T-helper 22 cell (primary cell): ENCODE measurements around the gene ZFC3H1.

ENCODE experiments used
- DNase-seq: peaks from one replicate; pipeline ENCODE4 v3.0.0-alpha.2; 2020; ENCODE audit warnings: low read depth

ZFC3H1 gene

DNA sequence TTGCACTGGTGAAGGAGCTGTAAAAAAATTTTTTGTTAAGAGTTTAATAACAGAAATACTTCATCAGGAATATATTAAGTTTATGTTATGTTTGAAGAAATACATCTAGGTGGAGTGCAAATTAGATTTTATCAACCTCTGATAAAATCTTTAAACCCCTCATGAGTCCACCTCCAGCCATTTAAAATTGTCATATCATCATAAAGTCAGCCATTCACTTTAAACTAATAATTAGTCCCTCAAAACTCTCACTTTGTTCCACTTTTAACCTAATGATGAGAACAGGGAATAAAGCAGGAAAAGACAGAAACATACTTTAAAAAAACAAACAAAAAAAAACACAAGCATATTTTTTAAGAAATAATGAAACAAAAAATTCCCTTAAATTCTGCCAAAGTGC, 25.1 kb downstream of the ZFC3H1 start:
- no peak for DNase-seq

DNA sequence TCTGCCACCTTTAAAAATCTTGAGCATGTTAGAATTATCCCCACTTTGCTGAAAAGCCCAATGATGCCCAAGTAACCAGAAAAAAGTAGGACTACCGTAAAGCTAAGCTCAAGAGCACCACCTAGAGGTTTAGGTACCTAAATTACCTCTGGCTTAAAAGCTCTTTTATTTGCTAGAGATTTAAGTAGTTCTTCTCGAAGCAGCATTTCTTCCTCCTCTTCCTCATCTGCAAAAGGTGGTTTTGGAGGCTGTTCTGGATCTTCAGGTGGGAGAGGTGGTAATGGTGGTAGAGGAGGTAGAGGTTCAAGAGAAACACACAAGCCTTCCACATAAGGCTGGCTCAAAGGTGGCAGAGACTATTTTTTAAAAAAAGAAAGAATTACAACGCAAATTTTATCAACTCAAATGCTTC, 26.9 kb downstream of the ZFC3H1 start:
- no peak for DNase-seq

DNA sequence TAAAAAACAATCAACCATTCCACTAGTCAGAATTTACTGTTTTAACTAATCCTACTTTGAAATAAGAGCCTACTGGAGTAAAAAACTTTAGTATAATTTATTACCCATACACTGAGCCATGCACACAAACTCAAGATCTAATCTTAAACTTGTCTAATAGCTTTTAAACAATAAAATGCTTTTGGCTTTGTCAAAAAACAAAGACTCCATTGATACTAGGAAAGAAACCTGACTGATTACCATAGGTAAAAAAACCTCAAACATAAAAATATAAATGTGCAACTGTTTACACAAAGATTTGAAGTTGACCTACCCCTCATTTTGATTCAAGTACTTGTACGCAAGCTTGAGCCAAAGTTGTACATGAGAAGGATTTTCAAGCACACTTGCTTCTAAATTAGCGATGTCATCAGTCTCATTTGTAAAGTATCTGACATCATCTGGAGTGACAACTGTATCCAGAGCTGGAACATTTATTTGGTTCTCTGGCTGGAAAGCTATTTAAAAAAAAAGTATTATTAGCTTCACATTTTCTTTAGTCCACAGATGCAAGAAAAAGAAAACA, 36.1 kb downstream of the ZFC3H1 start:
- DNase-seq, result no peak

DNA sequence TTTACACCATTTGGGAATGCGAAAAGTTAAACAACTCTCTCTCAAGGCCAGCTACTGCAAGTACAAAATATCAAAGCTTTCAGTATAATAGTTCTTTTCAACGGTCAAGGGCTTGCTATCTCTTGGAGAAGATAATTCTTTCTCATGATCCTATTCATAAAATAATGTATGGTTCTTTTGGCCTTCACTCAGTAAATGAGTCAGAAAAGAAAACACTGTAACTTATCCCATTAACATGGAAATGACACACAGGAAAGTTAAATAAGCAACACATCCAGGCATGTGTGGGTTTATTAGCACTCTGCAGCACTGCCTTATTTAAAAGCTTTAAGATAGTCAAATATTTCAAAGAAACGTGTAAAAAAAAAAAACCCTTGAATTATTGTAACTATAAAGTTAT, 36.9 kb downstream of the ZFC3H1 start:
- no peak for DNase-seq

DNA sequence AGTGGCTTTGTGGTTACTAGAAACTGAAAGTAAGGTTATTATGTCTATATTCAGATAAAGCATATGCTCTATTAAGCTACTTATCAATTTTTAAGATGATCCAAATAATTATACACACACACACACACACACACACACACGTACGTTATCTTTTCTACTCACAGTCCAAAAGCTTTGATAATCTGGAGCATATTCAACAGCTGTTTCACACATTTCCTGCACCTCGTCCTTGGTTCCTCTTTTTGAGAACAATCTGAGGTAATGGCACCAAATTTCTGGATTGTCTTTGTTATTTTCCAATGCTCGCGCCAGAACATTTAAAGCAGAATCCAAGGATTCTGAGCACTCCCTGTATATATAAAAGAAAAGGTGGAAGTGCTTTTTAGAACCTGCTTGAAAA, 37.5 kb downstream of the ZFC3H1 start:
- DNase-seq, result no peak

DNA sequence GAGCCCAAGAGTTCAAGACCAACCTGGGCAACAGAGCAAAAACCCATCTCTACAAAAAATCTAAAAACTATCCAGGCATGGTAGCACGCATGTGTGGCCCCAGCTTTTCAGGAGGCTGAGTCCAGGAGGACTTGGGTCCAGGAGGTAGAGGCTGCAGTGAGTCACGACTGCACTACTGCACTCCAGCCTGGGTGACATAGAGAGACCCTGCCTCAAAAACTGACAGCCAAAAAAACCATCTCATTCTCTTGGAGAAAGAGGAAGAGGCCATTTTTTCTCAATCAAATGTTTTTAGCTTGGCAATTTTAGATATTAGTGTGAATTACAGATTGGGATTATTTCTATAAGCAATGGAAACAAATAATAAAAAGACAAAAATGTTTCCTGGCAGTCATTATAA, 38.2 kb downstream of the ZFC3H1 start:
- DNase-seq, result no peak

DNA sequence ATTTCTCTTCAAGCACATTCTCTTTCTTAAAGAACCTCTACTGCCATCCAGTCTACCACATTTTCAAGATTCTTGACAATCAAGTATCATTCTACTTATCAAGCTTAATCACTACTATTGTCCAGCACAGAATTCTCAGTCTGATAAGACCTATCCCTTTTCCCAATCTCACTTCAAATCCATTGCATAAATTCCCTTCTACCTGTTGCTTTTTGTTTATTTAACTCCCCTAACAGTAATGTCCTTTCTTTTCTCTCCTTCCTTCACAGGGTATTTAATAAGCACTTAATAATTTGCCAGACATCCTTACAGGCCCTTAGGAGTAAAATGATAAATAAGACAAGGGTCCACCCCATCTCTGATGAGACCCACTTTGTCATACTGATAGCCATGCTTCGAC, 41.7 kb downstream of the ZFC3H1 start:
- DNase-seq, result no peak

DNA sequence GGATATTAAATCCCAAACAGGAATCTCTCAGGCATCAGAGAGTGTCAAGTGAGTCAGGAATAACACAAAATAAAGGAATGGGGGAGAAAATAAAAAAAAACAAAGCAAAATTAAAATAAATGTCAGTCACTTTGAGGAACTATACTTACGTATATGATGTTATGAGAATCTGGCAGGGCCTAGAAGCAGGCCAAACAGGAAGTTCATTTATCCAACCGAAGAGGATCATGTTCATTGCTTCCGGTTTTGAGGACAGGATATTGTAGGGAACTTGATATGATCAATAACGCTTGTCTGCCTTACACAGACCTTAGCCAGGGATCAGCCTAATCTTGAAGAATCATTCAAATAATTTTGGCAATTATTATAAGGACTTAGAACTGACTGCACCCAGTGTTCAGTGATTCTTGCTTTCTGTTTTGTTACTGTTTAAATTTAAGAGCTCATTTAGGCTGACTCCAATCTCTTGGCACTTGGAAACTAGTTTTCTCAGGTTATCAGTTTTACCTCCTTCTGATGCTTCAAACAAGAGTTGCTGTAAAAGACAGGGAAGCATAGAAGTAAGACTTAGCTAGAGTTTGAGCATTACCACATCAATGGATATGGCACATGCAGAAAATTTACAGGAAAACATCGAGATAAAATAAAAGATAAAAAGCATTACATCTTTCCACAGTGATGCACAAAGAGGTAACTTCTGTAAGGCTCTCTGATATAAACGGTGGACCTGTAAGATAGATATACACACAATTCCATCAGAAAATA, 53.4 kb downstream of the ZFC3H1 start:
- no peak for DNase-seq

DNA sequence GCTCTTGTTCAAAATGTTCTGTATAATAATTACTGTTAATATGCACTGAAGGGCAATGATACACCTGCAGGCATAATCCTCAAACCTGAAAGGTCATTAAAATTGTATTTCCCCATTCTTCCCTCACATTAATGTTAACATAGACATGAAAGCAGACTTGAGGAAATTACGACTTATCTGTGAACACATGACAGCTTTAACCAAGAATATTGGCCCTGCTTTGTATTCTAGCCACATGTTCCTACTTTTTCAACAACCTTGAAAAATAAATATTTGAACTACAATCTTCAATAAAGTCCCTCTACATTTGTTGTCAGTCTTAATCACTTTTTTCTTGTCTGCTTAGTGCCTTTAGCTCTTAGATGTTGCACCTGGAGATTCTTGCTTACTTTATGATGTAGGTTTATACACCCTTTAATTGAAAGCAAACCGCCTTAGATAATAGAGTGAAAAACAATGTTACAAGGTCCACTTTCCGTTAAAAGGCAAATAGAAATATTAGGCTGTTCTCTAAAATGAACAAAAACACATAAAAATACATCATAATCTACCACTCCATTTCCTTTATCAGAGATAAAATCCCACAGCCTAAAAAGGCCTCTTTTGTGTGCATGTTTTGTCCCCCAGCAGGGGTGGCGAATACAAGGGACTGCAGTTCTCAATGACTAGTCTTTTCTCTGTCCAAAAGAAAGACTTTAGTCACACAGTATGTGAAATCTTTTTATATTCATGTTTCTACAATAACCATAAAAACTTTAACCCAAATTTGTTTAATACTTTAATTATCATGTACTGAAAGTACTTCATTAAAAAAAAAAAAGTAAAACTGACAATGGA, 55.9 kb downstream of the ZFC3H1 start:
- DNase-seq, result no peak

DNA sequence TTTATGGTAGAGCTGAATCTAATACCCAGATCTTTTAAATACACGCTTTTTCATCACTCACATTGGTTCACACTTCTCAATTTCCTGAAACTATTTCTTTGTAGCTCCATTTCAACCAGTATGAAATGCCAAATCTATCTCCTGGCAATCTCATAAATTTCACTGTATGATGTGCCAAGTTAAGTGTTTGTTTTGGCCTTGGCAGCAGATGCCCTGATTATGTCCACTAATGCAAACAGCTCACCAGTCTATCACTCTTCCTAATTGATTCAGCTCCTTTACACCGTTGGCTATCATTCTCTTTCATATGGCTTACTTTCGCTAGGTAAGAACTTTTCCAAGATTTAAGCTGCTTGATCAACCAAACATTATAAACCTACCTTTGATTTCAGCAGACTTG, 58.6 kb downstream of the ZFC3H1 start:
- DNase-seq, result no peak

DNA sequence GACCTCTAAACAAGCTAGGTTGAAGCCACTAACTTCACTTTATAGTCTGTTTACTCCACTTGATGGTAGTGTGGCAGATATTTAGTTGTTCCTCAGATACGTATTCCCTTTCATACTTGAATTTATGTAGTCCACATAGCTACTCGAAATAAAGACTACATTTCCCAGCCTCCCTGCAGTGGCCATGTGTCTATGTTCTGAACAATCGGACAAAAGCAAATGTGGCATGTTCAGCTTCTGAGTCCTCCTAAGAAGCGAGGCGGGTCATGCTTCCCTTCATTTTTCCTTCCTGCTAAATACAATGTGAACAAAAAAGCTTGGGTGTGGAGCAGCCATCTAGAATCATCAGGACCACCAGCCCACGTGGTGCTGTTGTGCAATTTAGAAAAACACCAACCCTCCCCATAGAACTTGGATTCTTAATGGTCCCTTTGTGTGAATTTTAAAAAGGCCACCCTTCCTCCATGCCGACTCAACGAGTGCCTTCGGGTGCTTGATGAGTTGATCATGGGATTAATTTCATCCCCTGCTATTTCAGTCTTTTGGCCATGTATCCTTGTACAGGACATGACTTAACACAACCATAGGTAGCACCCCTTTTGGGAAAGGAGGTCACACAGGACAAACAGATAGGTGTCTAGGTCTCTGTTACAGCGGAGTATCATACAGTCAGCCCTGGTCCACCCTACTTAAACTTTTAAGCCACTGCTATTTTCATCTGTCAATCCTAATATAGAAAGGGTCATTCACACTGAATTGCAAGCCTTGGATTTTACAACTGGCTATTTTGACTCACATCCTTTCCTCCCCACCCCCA, 60.7 kb downstream of the ZFC3H1 start:
- DNase-seq, result no peak

DNA sequence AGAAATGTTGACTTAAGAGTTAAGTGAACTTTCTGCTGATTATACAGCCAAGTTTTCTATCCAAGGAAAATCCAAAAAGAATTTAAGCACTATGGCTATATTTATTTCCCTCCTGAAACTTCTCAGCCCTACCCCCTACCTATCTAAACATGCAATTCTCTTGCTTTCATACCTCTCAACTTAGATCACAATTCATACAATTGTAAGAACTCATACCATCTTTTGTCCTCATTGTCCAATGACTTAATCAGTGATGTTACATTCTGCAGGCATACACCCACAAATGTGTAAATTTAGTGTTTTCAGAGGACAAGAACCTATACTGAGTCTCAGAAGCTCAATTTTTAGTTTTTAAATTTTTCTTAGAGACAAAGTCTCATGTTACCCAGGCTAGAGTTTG, 62.1 kb downstream of the ZFC3H1 start:
- no peak for DNase-seq

DNA sequence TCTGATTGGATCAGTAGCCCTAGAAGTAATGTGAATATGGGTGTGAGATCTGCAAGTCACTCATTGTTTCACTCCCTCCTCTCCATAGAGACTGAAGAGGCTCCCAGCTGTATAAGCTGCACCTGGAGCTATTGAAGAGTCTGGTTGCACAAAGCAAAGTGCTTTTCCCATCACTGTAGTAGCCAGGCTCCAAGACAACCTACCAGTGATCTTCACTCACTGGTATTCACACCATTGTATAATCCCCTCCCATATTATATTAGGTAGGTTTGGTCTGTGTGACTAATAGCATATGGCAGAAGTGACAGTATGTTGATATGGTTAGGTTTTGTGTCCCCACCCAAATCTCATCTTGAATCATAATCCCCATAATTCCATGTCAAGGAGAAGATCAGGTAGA, 64.4 kb downstream of the ZFC3H1 start:
- no peak for DNase-seq

DNA sequence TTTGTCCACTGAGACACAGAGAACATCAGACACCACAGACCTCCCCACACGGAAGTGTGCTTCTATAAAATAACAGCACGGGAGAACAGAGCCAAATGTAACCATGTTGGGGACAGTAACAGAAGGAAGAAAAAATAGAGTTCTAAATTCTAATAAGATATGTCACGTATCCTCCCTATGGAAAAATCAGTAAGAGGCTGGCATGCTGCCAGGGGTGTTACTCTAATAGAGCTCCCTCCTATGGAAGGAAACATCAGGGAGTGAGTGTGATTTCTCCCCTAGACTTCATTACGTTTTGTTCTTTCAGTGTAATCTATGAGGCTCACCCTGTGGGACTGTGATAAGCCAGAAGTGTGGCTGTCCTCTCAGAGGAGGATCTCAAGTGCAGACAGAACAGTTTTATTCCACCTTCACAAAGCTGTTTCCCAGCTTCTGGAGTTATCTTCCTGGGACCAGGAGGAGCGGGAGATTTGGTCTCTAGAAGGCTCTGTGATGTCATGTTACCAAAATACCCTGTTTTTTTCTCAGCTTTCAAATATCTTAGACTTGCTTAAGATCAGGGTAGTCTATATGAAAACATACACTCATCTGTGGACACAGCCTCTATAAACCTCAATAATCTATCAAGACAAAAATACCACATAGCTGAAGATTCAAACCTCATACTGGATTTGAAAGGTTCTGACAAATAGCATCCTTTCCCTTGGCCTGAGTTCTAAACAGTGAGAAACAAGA, 69.3 kb downstream of the ZFC3H1 start:
- DNase-seq, result no peak

DNA sequence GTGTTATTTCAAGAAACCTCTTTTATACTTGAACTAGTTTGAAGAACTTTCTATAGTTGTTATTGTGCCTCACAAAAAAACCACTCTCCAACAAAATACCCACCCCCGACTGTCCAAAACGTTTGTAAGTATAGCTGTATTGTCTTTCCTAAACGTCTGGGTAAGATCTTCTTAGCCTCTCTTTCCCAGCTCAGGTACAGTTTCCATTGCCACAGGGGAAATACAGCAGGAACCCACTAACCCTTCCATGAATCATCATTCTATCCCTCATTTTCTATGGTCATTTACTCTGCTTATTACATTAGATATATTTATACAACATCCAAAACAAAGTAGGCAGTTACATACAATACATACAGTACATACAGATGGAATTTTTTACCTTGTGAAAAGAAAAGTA, 70.8 kb downstream of the ZFC3H1 start:
- DNase-seq, result no peak

DNA sequence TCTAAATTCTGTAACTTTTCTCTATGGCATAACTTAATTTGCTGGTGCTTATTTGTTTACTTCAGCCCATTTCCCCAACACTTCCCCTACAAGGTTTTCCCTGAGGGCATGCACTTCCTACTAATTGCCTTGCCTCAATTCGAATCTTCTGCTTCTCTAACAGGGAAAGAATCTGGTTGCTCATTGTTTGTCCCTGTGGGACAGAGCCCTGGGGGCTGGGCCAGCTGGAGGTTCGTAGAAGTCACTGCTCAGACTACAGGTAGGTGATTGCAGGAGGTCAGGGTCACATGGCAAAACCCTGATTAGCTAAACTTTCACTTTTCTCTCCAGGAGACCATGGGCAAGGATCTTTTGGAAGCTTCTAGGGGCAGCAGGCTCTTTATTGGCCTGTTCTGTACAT, 72.0 kb downstream of the ZFC3H1 start:
- no peak for DNase-seq

DNA sequence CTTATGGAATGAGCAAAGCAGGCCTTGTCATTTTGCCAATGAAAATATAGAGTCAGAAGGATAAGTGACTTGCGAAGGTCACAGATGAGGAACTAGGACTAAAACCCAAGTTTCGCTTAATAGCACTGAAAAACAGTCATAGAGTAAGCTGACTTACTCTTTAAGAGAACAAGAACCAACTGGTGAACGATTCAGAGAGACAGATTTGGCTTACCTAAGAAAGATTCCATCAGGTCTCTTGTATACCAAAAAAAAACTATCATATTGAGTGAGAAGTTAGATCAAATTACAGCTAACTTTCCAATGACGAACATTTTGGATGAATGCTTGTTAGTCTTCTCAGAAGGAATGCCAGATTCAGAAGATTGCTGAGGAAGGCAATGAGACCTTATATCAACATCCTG, 74.2 kb downstream of the ZFC3H1 start:
- no peak for DNase-seq

DNA sequence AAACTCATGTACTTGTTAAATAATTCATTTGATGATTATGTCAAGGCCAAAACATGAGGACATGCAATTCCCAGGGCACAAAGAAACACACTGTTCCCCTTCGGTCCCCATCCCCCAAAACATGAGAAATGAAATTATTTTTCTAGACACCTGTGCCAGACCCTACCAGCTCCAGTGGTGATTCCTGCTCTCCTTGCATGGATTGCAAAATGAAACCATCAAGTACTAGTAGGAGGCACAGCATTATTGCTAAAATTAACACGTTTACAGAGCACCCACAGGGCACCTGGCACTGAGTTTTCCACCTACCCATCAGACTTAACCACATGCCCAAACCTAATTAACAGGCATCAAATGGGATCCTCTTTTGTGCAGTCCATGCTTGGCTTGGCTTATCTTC, 76.6 kb downstream of the ZFC3H1 start:
- no peak for DNase-seq

DNA sequence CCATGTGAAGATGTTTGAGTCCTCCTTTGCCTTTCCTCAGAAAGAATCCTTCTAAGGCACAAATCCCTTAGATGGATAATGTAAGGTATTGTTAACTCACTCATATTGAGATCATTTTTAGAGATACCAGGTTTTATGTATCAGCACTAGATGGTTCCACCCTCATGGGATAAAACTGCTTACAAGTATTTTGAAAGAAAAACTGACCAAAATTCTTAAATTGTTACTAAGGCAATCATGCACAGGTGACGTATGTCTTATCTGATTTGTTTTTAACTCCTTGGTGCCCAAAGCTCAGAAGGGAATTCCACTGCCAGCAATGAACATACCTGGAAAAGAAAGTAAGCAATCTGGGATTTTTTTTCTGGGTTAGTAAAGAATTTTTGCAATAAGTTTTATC, 78.4 kb downstream of the ZFC3H1 start:
- DNase-seq, result no peak

DNA sequence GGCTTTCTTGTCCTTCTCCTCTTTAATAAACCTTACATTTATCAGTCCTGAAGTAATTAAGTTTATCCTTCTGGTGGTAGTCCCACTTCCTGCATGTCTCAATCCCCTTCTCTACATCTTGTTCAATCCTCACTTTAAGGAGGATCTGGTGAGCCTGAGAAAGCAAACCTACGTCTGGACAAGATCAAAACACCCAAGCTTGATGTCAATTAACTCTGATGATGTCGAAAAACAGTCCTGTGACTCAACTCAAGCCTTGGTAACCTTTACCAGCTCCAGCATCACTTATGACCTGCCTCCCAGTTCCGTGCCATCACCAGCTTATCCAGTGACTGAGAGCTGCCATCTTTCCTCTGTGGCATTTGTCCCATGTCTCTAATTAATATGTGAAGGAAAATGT, 79.3 kb downstream of the ZFC3H1 start:
- no peak for DNase-seq

DNA sequence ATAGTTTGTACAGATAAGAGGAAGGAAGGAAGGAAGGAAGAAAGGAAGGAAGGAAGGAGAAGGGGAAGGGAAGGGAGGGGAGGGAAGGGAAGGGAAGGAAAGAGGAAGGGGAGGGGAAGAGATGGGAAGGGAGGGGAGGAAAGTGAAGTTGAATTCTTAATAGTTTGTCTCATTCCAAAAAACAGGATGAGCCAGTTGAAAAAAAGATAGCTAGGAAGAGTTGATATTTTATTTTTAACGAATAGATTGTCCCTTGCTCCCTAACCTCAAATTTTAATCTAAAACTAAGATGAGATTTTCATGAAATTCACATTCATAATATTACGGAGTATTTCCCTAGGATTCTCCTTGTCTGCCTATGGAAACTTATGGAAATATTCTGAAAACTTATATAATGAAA, 80.7 kb downstream of the ZFC3H1 start:
- no peak for DNase-seq

DNA sequence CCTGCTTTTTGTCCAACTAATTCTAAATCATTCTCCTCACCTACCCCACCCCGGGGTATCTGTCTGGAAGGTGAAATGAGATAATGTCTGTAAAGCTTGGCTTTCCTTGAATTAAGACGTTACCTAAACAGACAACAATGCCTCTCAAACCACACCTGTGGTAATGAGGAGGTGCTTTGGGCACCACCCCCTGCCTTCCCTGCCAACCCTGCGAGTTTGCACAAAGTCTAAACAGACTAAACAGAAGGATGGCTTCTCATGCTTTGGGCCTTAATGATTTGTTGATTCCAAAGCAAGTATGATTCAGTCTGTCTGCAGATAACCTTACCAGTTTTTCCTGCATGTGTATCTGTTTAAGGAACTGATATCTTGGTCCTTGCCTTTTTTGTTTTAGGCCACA, 82.4 kb downstream of the ZFC3H1 start:
- no peak for DNase-seq
